ENCODE results near the gene TAS2R50.

TAS2R50 gene

DNA sequence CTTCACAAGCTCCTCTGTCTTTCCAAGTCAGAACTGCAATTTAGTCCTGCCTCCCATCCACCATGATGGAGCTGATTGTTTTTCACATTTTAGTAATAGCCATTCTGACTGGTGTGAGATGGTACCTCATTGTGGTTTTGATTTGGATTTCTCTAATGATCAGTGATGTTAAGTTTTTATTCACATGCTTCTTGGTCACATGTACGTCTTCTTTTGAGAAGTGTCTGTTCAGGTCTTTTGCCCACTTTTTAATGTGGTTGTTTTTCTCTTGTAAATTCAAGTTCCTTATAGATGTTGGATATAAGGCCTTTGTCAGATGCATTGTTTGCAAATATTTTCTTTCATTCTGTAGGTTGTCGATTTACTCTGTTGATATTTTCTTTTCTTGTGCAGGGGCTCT, 43.5 kb downstream of the TAS2R50 start:
- DNase-seq = no peak

DNA sequence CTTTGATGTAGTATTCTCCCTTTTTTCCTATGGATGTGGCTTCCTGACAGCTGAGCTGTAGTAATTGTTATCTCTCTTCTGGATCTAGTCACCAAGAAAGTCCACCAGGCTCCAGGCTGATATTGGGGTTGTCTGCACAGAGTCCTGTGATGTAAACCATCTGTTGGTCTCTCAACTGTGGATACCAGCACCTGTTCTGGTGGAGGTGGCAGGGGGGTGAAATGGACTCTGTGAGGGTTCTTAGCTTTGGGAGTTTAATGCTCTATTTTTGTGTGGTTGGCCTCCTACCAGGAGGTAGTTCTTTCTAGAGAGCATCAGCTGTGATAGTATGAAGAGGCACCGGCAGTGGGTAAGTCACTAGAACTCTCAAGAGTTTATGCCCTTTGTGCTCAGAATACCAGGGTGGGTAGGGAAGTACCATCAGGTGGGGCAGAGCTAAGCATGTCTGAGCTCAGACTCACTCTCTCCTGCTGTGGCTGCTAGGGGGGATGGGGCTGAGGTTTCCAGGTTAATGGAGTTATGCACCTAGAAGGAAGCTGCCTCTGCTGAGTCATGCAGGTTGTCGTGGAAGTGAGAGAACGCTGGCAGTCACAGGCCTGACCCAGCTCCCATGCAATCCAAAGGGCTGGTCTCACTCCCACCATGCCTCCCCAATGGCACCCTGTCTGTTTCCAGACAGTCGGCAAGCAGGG, 44.6 kb downstream of the TAS2R50 start:
- peak; percentile 96 for DNase-seq

DNA sequence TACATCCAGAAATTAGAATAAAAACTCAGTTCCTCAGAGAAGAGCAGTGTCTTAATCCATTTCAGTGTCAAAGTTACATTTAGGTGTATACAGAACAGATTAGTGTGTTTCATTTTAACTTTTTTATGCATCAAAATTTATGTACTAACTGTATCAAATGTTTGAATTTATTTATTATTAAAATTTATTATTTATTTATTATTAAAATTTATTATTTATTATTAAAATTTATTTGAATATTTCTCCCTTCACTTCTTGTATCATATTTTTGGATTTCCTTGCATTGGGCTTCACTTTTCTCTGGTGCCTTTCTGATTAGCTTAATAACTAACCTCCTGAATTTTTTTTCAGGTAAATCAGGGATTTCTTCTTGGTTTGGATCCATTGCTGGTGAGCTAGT, 45.3 kb downstream of the TAS2R50 start:
- no peak for DNase-seq

DNA sequence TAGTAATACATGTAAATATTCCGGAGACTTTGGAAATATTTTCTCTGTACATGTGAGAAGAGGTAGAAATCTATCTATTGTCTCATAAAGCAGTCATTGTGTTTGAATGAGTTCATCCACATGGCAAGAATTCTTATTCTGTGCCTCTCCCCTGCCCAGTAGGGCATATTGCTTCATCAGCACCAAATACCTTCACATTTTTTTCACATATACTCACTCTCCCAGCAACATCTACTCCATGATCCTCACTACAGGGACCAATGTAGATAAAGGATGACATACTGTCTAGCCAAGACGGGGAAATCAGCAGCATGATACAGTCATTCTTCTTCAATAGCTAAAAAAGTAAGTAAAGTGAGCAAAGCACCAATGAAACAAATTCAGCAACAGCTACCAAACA, 46.3 kb downstream of the TAS2R50 start:
- no peak for DNase-seq

DNA sequence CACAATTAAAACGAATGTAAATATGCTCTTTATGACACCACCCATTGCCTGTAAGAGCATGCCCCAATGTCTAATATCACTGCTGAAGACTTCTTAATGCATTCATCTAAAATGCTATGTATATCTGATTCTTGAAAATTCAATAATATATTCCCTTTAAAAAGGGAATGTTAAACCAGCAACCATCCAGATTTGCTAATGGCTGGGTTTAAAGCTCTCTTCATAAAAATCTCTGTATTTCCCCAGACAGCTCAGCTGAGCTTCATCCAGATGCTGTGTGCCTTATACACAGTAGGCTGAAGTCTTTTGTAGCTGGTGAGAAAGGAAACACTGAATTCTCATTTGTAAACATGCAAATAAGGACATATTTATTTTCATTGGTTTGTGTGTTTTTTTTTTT, 47.5 kb downstream of the TAS2R50 start, which contains the start of gene TAS2R14:
TAS2R14 (minus strand) TSS at position 101 of the 400 bp plus-strand sequence; CDS start at position 45, 56 bp downstream.
- DNase-seq = no peak

DNA sequence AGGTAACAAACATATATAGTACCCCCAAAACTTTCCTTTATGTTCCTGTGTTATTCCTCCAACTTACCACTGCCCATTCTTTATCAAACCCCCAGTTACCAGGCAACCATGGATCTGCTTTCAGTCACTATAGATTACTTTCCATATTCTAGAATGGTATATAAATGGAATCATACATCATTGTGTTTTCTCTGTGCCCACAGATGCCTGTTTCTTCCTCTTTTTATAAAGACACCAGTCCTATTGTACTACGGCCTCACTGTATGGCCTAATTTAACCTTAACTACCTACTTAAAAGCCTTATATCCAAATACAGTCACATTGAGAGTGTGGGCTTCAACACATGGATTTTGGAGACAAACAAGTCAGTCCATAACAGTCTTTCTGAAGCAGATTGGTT, 50.2 kb downstream of the TAS2R50 start:
- no peak for DNase-seq
